ENCODE results near the gene SOHLH1. TPM values are rescaled to one million over a fixed set of nuclear protein-coding genes. Genes with fewer than 3 reads are reported as not detected.
"Not testable (repeated sequence)": the region's sequence is repeated elsewhere in the genome, so short reads cannot be mapped to it uniquely, and the experiment has no call there.

SOHLH1 gene
- total RNA-seq, 1 donor from 2014 or later: 0.18 TPM

GRCh38 chr9:135670721-135671590 lies 28.3 kb downstream of the SOHLH1 start:
- Mint-ChIP-seq H3K27ac (ENCODE audit: unreplicated experiment) (no peak overlapping the region), H3K27me3 (ENCODE audit: unreplicated experiment) (peaks cover 7% of the 10 kb centered on the region), H3K4me3 (ENCODE audit: unreplicated experiment) (no peak overlapping the region), H3K36me3 (ENCODE audit: low read depth, unreplicated experiment) (peaks cover 8% of the 10 kb centered on the region), H3K4me1 (ENCODE audit: unreplicated experiment) (no peaks in the 10 kb centered on the region), H3K9me3 (ENCODE audit: unreplicated experiment) (no peaks in the 10 kb centered on the region)
- TF ChIP-seq CTCF (IDR thresholded peaks at IDR 0.05; ENCODE audit: unreplicated experiment): no peak
- no peak for DNase-seq (ENCODE audit: low spot score)

DNA sequence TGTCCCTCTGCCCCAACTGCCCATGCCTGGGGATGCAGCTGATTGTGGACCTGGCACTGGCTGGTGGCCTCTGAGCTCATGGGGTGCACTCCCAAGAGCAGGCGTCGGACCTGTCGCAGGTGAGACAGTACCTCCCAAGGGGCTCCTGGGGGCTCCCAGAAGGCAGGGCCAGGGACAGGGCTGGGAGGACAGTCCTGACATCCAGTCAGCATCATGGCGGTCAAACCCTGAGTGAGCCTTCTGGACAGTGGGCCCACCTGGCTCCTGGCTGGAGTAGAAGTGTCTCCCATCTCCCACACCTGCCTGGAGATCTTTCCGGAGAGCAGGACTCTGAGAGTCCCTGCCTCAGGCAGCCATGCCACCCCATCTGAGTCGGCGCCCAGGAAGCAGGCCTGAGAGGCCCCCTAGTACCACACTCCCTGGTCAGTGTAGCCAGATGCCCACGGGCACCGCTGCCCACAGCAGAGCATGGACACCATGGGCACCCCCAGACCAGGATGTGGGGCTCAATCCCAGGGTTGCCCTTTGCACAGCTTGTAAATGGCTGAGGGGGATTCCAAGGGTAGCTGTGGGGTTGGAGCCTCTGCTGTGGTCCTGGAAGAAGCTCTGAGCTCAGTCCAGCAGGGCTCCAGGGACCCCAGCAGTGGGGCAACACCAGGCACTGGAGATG lies 29.5 kb downstream of the SOHLH1 start:
- Mint-ChIP-seq H3K27ac (ENCODE audit: unreplicated experiment) (no peak overlapping the region), H3K4me3 (ENCODE audit: unreplicated experiment) (no peak overlapping the region), H3K27me3 (ENCODE audit: unreplicated experiment) (peaks cover 9% of the 10 kb centered on the region), H3K36me3 (ENCODE audit: low read depth, unreplicated experiment) (peaks cover 8% of the 10 kb centered on the region), H3K9me3 (ENCODE audit: unreplicated experiment) (no peaks in the 10 kb centered on the region), H3K4me1 (ENCODE audit: unreplicated experiment) (no peaks in the 10 kb centered on the region)
- DNase-seq (ENCODE audit: low spot score): no peak
- TF ChIP-seq CTCF (IDR thresholded peaks at IDR 0.05; ENCODE audit: unreplicated experiment): no peak

GRCh38 chr9:135669018-135669417 lies 30.3 kb downstream of the SOHLH1 start:
- H3K4me1 Mint-ChIP-seq (ENCODE audit: unreplicated experiment); DNase-seq (ENCODE audit: low spot score); H3K9me3 Mint-ChIP-seq (ENCODE audit: unreplicated experiment); H3K36me3 Mint-ChIP-seq (ENCODE audit: low read depth, unreplicated experiment); H3K27me3 Mint-ChIP-seq (ENCODE audit: unreplicated experiment): not testable (repeated sequence)
- Mint-ChIP-seq H3K27ac (ENCODE audit: unreplicated experiment) (peak overlapping the region; percentile 68), H3K4me3 (ENCODE audit: unreplicated experiment) (peak overlapping the region; percentile 14)

DNA sequence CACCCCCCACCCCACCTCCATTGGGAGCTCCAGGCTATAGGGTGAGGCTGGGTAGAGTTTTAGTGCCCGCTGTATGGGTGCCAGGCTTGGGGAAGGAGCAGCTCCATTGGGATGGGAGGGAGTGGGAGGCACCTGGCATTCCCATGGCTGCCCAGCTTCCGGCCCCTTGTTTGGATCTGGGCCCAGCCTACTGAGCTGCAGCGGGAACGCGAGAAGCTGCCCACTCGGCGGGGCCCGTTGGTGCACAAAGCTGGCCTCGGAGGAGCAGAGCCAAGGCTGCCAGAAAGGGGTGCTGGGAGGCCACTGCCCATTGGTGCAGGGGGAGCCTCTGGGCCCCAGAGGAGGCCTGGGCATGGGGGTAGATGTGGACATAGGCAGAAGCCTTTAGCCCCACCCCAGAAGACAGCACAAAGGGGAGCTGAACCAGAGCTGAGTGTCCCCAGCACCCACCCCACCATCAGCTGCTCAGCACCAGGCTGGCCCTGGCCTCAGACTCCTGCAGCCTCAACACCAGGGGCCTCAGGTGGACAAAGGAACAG lies 31.7 kb downstream of the SOHLH1 start:
- Mint-ChIP-seq H3K4me1 (ENCODE audit: unreplicated experiment) (no peaks in the 10 kb centered on the region), H3K9me3 (ENCODE audit: unreplicated experiment) (no peaks in the 10 kb centered on the region), H3K27ac (ENCODE audit: unreplicated experiment) (no peak overlapping the region), H3K4me3 (ENCODE audit: unreplicated experiment) (no peak overlapping the region), H3K36me3 (ENCODE audit: low read depth, unreplicated experiment) (peaks cover 8% of the 10 kb centered on the region), H3K27me3 (ENCODE audit: unreplicated experiment) (peaks cover 9% of the 10 kb centered on the region)
- DNase-seq (ENCODE audit: low spot score): no peak
- no peak for TF ChIP-seq CTCF (IDR thresholded peaks at IDR 0.05; ENCODE audit: unreplicated experiment)

GRCh38 chr9:135666534-135667462 lies 32.5 kb downstream of the SOHLH1 start:
- no peak overlapping the region for H3K27ac Mint-ChIP-seq (ENCODE audit: unreplicated experiment)
- no peak for DNase-seq (ENCODE audit: low spot score)
- TF ChIP-seq CTCF (IDR thresholded peaks at IDR 0.05; ENCODE audit: unreplicated experiment): no peak
- H3K36me3 Mint-ChIP-seq (ENCODE audit: low read depth, unreplicated experiment): peaks cover 8% of the 10 kb centered on the region
- no peaks in the 10 kb centered on the region for H3K9me3 Mint-ChIP-seq (ENCODE audit: unreplicated experiment)
- H3K4me3 Mint-ChIP-seq (ENCODE audit: unreplicated experiment): no peak overlapping the region
- no peaks in the 10 kb centered on the region for H3K4me1 Mint-ChIP-seq (ENCODE audit: unreplicated experiment)
- H3K27me3 Mint-ChIP-seq (ENCODE audit: unreplicated experiment): peaks cover 7% of the 10 kb centered on the region

Data from endothelial cell (in vitro differentiated cells).